Measurements from ENCODE around the gene HADH. TPM values are rescaled to one million over a fixed set of nuclear protein-coding genes. Genes with fewer than 3 reads are reported as not detected.
"Not testable (repeated sequence)": the region's sequence is repeated elsewhere in the genome, so short reads cannot be mapped to it uniquely, and the experiment has no call there.

The HADH gene
- total RNA-seq, 2 donors from 2014 or later, result 108 to 143 TPM

DNA sequence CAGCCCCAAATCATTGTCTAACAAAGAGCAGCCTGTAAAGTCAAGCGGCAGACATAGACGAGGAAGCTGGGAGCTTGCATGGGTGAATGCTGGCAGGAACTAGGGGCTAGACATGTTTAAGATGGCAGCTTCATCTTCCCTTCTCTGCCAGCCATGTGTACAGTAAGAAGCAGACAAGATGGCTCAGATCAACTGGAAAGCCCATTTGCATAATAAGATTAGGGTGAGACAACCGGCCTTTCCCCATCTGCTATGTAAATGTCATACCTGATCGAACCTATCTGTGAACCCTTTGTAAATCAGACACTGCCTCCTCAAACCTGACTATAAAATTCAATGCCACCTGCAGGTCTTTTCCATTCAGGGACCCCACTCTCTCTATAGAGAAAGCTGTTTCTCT is 22.8 kb upstream of the HADH start:
- DNase-seq (ENCODE audit: low spot score), result no peak
- H3K27me3 ChIP-seq, result no peaks in the 10 kb centered on the region
- H3K27ac ChIP-seq, result no peak overlapping the region
- no peaks in the 10 kb centered on the region for H3K36me3 ChIP-seq
- no peaks in the 10 kb centered on the region for H3K4me1 ChIP-seq
- no peak for TF ChIP-seq CTCF (IDR thresholded peaks at IDR 0.05)
- no peaks in the 10 kb centered on the region for H3K9me3 ChIP-seq
- H3K4me3 ChIP-seq, result no peak overlapping the region

DNA sequence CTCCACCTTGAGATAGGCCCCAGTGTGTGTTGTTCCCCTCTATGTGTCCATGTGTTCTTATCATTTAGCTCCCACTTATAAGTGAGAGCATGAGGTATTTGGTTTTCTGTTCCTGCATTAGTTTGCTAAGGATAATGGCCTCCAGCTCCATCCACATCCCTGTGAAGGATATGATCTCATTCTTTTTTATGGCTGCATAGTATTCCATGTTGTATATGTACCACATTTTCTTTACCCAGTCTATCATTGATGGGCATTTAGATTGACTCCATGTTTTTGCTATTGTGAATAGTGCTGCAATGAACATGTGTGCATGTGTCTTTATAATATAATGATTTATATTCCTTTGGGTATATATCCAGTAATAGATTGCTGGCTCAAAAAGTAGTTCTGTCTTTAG is 22.2 kb upstream of the HADH start:
- not testable (repeated sequence) for H3K4me1 ChIP-seq; H3K9me3 ChIP-seq; H3K4me3 ChIP-seq; H3K36me3 ChIP-seq; H3K27ac ChIP-seq; DNase-seq (ENCODE audit: low spot score); H3K27me3 ChIP-seq

DNA sequence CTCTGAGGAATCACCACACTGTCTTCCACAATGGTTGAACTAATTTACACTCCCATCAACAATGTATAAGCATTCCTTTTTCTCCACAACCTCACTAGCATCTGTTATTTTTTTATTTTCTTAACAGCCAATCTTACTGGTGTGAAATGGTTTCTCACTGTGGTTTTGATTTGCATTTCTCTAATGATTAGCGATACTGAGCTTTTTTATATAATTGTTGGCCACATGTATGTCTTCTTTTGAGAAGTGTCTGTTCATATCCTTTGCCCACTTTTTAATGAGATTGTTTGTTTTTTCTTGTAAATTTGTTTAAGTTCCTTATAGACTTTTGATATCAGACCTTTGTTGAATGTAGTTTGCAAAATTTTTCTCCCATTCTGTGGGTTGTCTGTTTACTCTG is 21.8 kb upstream of the HADH start:
- H3K4me3 ChIP-seq; H3K36me3 ChIP-seq; H3K27ac ChIP-seq; H3K27me3 ChIP-seq; DNase-seq (ENCODE audit: low spot score); H3K9me3 ChIP-seq; H3K4me1 ChIP-seq: not testable (repeated sequence)

DNA sequence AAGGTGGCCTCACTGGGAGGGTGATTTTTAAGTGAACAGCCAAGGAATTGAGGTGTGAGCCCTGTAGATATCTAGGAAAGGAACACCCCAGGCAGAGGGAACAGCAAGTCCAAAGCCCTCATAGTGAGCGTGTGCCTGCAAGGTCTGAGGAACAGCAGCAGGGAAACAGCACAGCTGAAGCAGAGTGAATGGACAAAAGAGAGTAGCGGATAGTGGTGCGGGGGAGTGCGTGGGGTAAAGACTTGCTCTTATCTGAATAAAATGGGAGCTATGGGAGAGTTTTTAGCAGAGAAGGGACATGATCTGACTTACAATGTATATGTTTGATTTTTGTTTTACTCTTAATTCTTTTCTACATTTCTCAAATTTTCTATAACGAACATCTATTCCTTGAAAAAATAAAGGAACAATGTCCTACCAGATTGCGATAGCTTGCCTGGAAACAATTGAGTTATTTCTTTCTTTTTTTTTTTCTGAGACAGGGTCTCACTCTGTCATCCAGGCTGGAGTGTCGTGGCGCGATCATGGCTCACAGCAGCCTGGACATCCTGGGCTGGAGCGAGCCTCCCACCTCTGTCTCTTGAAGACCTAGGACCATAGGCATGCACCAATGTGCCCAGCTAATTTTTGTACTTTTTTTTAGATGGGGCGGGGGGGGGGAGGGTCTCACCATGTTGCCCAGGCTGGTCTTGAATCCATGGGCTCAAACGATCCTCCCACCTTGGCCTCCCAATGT is 19.5 kb upstream of the HADH start:
- H3K36me3 ChIP-seq, result no peaks in the 10 kb centered on the region
- H3K4me3 ChIP-seq, result no peak overlapping the region
- no peak for TF ChIP-seq CTCF (IDR thresholded peaks at IDR 0.05)
- H3K9me3 ChIP-seq, result no peaks in the 10 kb centered on the region
- no peak for DNase-seq (ENCODE audit: low spot score)
- H3K27ac ChIP-seq, result no peak overlapping the region
- no peaks in the 10 kb centered on the region for H3K4me1 ChIP-seq
- no peaks in the 10 kb centered on the region for H3K27me3 ChIP-seq

- no peaks in the 10 kb centered on the region for H3K9me3 ChIP-seq
- H3K4me3 ChIP-seq, result no peak overlapping the region
- DNase-seq (ENCODE audit: low spot score), result no peak
- H3K27me3 ChIP-seq, result no peaks in the 10 kb centered on the region
- H3K36me3 ChIP-seq, result no peaks in the 10 kb centered on the region
- no peak for TF ChIP-seq CTCF (IDR thresholded peaks at IDR 0.05)
- H3K4me1 ChIP-seq, result no peaks in the 10 kb centered on the region
- no peak overlapping the region for H3K27ac ChIP-seq
Measured at GRCh38 chr4:107972605-107973004, 17.1 kb upstream of the HADH start.

DNA sequence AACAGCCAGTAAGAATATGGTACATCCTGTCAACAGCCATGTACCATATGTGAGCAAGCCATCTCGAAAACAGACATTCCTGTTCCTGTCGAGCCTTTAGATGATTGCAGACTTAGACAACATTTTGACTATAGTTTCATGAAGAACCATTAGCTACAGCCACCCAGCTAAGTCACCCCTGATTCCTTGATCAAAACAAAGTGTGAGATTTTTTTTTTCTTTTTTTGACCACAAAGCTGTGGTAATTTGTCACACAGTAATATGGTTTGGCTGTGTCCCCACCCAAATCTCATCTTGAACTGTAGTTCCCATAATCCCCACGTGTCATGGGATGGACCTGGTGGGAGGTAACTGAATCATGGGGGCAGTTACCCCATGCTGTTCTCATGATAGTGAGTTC is 15.2 kb upstream of the HADH start:
- TF ChIP-seq CTCF (IDR thresholded peaks at IDR 0.05), result no peak
- Histone ChIP-seq H3K4me3 (no peak overlapping the region), H3K36me3 (no peaks in the 10 kb centered on the region), H3K27me3 (no peaks in the 10 kb centered on the region), H3K4me1 (no peaks in the 10 kb centered on the region), H3K9me3 (no peaks in the 10 kb centered on the region), H3K27ac (no peak overlapping the region)
- no peak for DNase-seq (ENCODE audit: low spot score)

- no peaks in the 10 kb centered on the region for H3K36me3 ChIP-seq
- H3K4me1 ChIP-seq, result no peaks in the 10 kb centered on the region
- H3K27me3 ChIP-seq, result no peaks in the 10 kb centered on the region
- no peak for TF ChIP-seq CTCF (IDR thresholded peaks at IDR 0.05)
- H3K9me3 ChIP-seq, result peaks cover 0 to 7% of the 10 kb centered on the region in 2 donors
- no peak for DNase-seq (ENCODE audit: low spot score)
- no peak overlapping the region for H3K4me3 ChIP-seq
- no peak overlapping the region for H3K27ac ChIP-seq
Measured at GRCh38 chr4:107977482-107977881, 12.2 kb upstream of the HADH start.

Measured in right atrium auricular region (tissue), 2 donors.